Caco-2 (cell line): ENCODE data around the gene HDAC4. TPM values are rescaled to one million over a fixed set of nuclear protein-coding genes. Genes with fewer than 3 reads are reported as not detected.

Source experiments
- BruUV-seq: library from RNA; stranded (reverse); fragments of 400-500 nt; replicated peaks from 2 replicates; lab custom pipeline; 2021; lab: Mats Ljungman, UMichigan
- CTCF ChIA-PET: fragments of 300-600 bp; sonication (Branson Sonifier 250); formaldehyde crosslinking; loops from one replicate; lab custom pipeline; 2022; ENCODE audit warnings: antibody characterized with exemption; lab: Charles Lee
- POLR2A ChIA-PET: fragments of 300-600 bp; sonication (Branson Sonifier 250); formaldehyde crosslinking; loops from one replicate; lab custom pipeline; 2022; ENCODE audit warnings: antibody characterized with exemption; lab: Charles Lee
- DNase-seq, 2 experiments: peaks; one replicate each; pipeline versions ENCODE4 v3.0.0 to v3.0.0-alpha.2; 2020 to 2022
- H3K27me3 ChIP-seq: replicated peaks from 2 replicates; pipeline ENCODE4 v1.6.0; 2011; ENCODE audit warnings: low read length; ENCODE audit not compliant: control insufficient read depth, insufficient read depth
- H3K36me3 ChIP-seq: 2 replicates; pipeline ENCODE4 v1.5.1; 2011; ENCODE audit warnings: low read length; ENCODE audit not compliant: control insufficient read depth, insufficient read depth
- H3K4me1 ChIP-seq: fragments of 250-450 bp; sonication (Bioruptor Pico); 2 replicates; pipeline ENCODE4 v1.5.1; 2020; ENCODE audit warnings: mild to moderate bottlenecking
- H3K4me3 ChIP-seq: 2 replicates; pipeline ENCODE4 v1.5.1; 2011; ENCODE audit warnings: low read depth, mild to moderate bottlenecking, control low read depth, low read length
- H3K9me3 ChIP-seq: fragments of 250-450 bp; sonication (Bioruptor Pico); 2 replicates; pipeline ENCODE4 v1.5.1; 2020; ENCODE audit warnings: mild to moderate bottlenecking, moderate library complexity
- H3K27ac Mint-ChIP-seq: one replicate; pipeline ENCODE4 v1.8.0; 2022; ENCODE audit warnings: mixed read lengths; ENCODE audit not compliant: unreplicated experiment
- H3K27me3 Mint-ChIP-seq: one replicate; pipeline ENCODE4 v1.8.0; 2022; ENCODE audit warnings: mixed read lengths; ENCODE audit not compliant: insufficient read depth, unreplicated experiment
- H3K36me3 Mint-ChIP-seq: one replicate; pipeline ENCODE4 v1.8.0; 2022; ENCODE audit warnings: mild to moderate bottlenecking, mixed read lengths; ENCODE audit not compliant: insufficient read depth, unreplicated experiment
- H3K4me1 Mint-ChIP-seq: one replicate; pipeline ENCODE4 v1.8.0; 2022; ENCODE audit warnings: low read depth, mixed read lengths; ENCODE audit not compliant: unreplicated experiment
- H3K4me3 Mint-ChIP-seq: one replicate; pipeline ENCODE4 v1.8.0; 2022; ENCODE audit warnings: mild to moderate bottlenecking, moderate library complexity, mixed read lengths; ENCODE audit not compliant: unreplicated experiment
- H3K9me3 Mint-ChIP-seq: one replicate; pipeline ENCODE4 v1.8.0; 2022; ENCODE audit warnings: mixed read lengths; ENCODE audit not compliant: unreplicated experiment
- CTCF ChIP-seq, 2 experiments: fragments of 200-600 bp in 1 of 2; IDR thresholded peaks; 1 replicate in 1 of 2; 2 replicates in 1 of 2; pipeline versions ENCODE4 v1.5.1 to v1.8.0; 2011 to 2022; ENCODE audit warnings: antibody characterized with exemption in 1 of 2, control low read depth in 1 of 2, inconsistent platforms in 1 of 2, low read depth in 1 of 2, low read length in 1 of 2, mild to moderate bottlenecking in 1 of 2, moderate library complexity in 1 of 2; ENCODE audit not compliant: insufficient read depth in 1 of 2, severe bottlenecking in 1 of 2, unreplicated experiment in 1 of 2
- intact Hi-C: fragments of 100-400 bp; cut with micrococcal nuclease; formaldehyde crosslinking; loops from one replicate; pipeline ENCODE4 v1.10.0; 2022; ENCODE audit not compliant: unreplicated experiment
- total RNA-seq: library from RNA; stranded (reverse); gene quantifications from 2 replicates; pipeline ENCODE4 v1.2.3, GENCODE V29; 2022

HDAC4 gene
- total RNA-seq, 1 experiment from 2014 or later: 15.5 TPM

GRCh38 chr2:239224199-239224570 lies 176.6 kb downstream of the HDAC4 start:
- Mint-ChIP-seq H3K4me3 (no peak overlapping the region), H3K4me1 (peaks cover 18% of the 10 kb centered on the region), H3K9me3 (no peaks in the 10 kb centered on the region), H3K36me3 (no peaks in the 10 kb centered on the region), H3K27ac (no peak overlapping the region), H3K27me3 (no peaks in the 10 kb centered on the region)
- Histone ChIP-seq H3K9me3 (no peaks in the 10 kb centered on the region), H3K27me3 (no peaks in the 10 kb centered on the region), H3K4me1 (no peaks in the 10 kb centered on the region), H3K4me3 (no peak overlapping the region), H3K36me3 (no peaks in the 10 kb centered on the region)
- no peak for DNase-seq
- no peak for TF ChIP-seq CTCF (IDR thresholded peaks at IDR 0.05; ENCODE audit: insufficient read depth in 1 of 2, low read depth in 1 of 2, low read length in 1 of 2, severe bottlenecking in 1 of 2, unreplicated experiment in 1 of 2)
- CTCF ChIA-PET: no interaction called here
- no TSS peak for BruUV-seq
- intact Hi-C loops: no loop called here
- POLR2A ChIA-PET: no interaction called here

- ChIA-PET CTCF (no interaction called here), POLR2A (no interaction called here)
- Mint-ChIP-seq H3K27me3 (no peaks in the 10 kb centered on the region), H3K4me1 (peaks cover 18% of the 10 kb centered on the region), H3K9me3 (no peaks in the 10 kb centered on the region), H3K27ac (no peak overlapping the region), H3K4me3 (no peak overlapping the region), H3K36me3 (no peaks in the 10 kb centered on the region)
- H3K4me3 ChIP-seq: no peak overlapping the region
- no peaks in the 10 kb centered on the region for H3K27me3 ChIP-seq
- no peaks in the 10 kb centered on the region for H3K36me3 ChIP-seq
- no peaks in the 10 kb centered on the region for H3K4me1 ChIP-seq
- intact Hi-C loops: no loop called here
- TF ChIP-seq CTCF (IDR thresholded peaks at IDR 0.05; ENCODE audit: insufficient read depth in 1 of 2, low read depth in 1 of 2, low read length in 1 of 2, severe bottlenecking in 1 of 2, unreplicated experiment in 1 of 2): no peak
- BruUV-seq: no TSS peak
- H3K9me3 ChIP-seq: no peaks in the 10 kb centered on the region
- DNase-seq: no peak
Observed at GRCh38 chr2:239223310-239224198, 177.3 kb downstream of the HDAC4 start.

- intact Hi-C loops: no loop called here
- Mint-ChIP-seq H3K4me3 (no peak overlapping the region), H3K27ac (no peak overlapping the region), H3K27me3 (no peaks in the 10 kb centered on the region), H3K9me3 (no peaks in the 10 kb centered on the region), H3K36me3 (no peaks in the 10 kb centered on the region), H3K4me1 (peaks cover 18% of the 10 kb centered on the region)
- no peak for DNase-seq
- Histone ChIP-seq H3K9me3 (no peaks in the 10 kb centered on the region), H3K4me3 (no peak overlapping the region), H3K4me1 (no peaks in the 10 kb centered on the region), H3K36me3 (no peaks in the 10 kb centered on the region), H3K27me3 (no peaks in the 10 kb centered on the region)
- POLR2A ChIA-PET: no interaction called here
- no peak for TF ChIP-seq CTCF (IDR thresholded peaks at IDR 0.05; ENCODE audit: insufficient read depth in 1 of 2, low read depth in 1 of 2, low read length in 1 of 2, severe bottlenecking in 1 of 2, unreplicated experiment in 1 of 2)
- CTCF ChIA-PET: no interaction called here
- no TSS peak for BruUV-seq
Observed at GRCh38 chr2:239222706-239223309, 178.0 kb downstream of the HDAC4 start.
